HCT116 (cell line): ENCODE results near the gene CARD14. TPM values are rescaled to one million over a fixed set of nuclear protein-coding genes. Genes with fewer than 3 reads are reported as not detected.
A peak's percentile ranks its signal among the peaks of the same experiment; 100 is the strongest.

ENCODE experiments used
- ATAC-seq: fragments of 200-7000 bp; cut with Tn5 transposase; 2 replicates; pipeline ENCODE4 v1.9.1; 2020; ENCODE audit warnings: mild to moderate bottlenecking, moderate library complexity
- BruUV-seq: library from RNA; stranded (reverse); fragments of 400-500 nt; replicated peaks from 2 replicates; lab custom pipeline; 2021; lab: Mats Ljungman, UMichigan
- CTCF ChIA-PET: fragments of 300-600 bp; sonication (Branson Sonifier 250); formaldehyde crosslinking; loops from one replicate; lab custom pipeline; 2021; ENCODE audit warnings: antibody characterized with exemption; lab: Charles Lee
- POLR2A ChIA-PET: fragments of 300-600, 350-600 bp; sonication (Branson Sonifier 250); formaldehyde crosslinking; loops from one replicate; lab custom pipeline; 2021; ENCODE audit warnings: antibody characterized with exemption; lab: Charles Lee
- RAD21 ChIA-PET, 2 experiments: fragments of 300-600 bp; sonication (Branson Sonifier 250); formaldehyde crosslinking; loops; one replicate each; lab custom pipeline; 2023; ENCODE audit warnings: low total read pairs in 2 of 2; ENCODE audit not compliant: uncharacterized antibody in 2 of 2, unreplicated experiment in 2 of 2, low non-redundant PET in 1 of 2; lab: Charles Lee
- DNase-seq: peaks from one replicate; pipeline ENCODE4 v3.0.0-alpha.2; 2010; ENCODE audit warnings: low read depth, low spot score
- H2AFZ ChIP-seq: fragments of 200-600 bp; shearing (Covaris generic), sonication (generic); 2 replicates; pipeline ENCODE4 v1.6.1; 2017; ENCODE audit warnings: low read depth, mixed run types, mixed read lengths, antibody characterized with exemption, low read length; ENCODE audit not compliant: poor library complexity, severe bottlenecking
- H3K27ac ChIP-seq: 2 replicates; pipeline ENCODE4 v1.5.1; 2012; ENCODE audit warnings: low read depth, low read length
- H3K27me3 ChIP-seq: fragments of 200-600 bp; sonication (generic); 2 replicates; pipeline ENCODE4 v1.6.1; 2016; ENCODE audit warnings: mixed run types, low read length, mixed read lengths; ENCODE audit not compliant: insufficient read depth
- H3K36me3 ChIP-seq, 2 experiments: fragments of 200-500 bp in 1 of 2; fragments of 200-600 bp in 1 of 2; sonication (Bioruptor generic) in 1 of 2; sonication (generic) in 1 of 2; 2 replicates each; pipeline versions ENCODE4 v1.5.1 to v1.6.1; 2014 to 2016; ENCODE audit warnings: low read length in 2 of 2, inconsistent platforms in 1 of 2, mixed read lengths in 1 of 2, mixed run types in 1 of 2; ENCODE audit not compliant: insufficient read depth in 2 of 2, control insufficient read depth in 1 of 2
- H3K4me1 ChIP-seq, 2 experiments: fragments of 200-600 bp in 1 of 2; sonication (generic) in 1 of 2; 2 replicates each; pipeline versions ENCODE4 v1.5.1 to v1.6.1; 2012 to 2017; ENCODE audit warnings: low read length in 2 of 2, inconsistent platforms in 1 of 2, mild to moderate bottlenecking in 1 of 2, mixed read lengths in 1 of 2, mixed run types in 1 of 2, moderate library complexity in 1 of 2; ENCODE audit not compliant: insufficient read depth in 2 of 2, control insufficient read depth in 1 of 2
- H3K4me2 ChIP-seq: fragments of 200-600 bp; sonication (generic); 2 replicates; pipeline ENCODE4 v1.6.1; 2017; ENCODE audit warnings: mixed run types, low read length, mixed read lengths
- H3K4me3 ChIP-seq, 2 experiments: fragments of 200-600 bp in 1 of 2; sonication (generic) in 1 of 2; replicated peaks in 1 of 2; 2 replicates each; pipeline ENCODE4 v1.5.1; 2011 to 2016; ENCODE audit warnings: low read length in 2 of 2, control low read depth in 1 of 2, low read depth in 1 of 2, mild to moderate bottlenecking in 1 of 2, mixed read lengths in 1 of 2, mixed run types in 1 of 2
- H3K79me2 ChIP-seq: fragments of 200-600 bp; sonication (generic); 2 replicates; pipeline ENCODE4 v1.6.1; 2017; ENCODE audit warnings: mild to moderate bottlenecking, mixed run types, low read length, moderate library complexity, mixed read lengths; ENCODE audit not compliant: insufficient read depth
- H3K9ac ChIP-seq: fragments of 200-600 bp; sonication (generic); 2 replicates; pipeline ENCODE4 v1.6.1; 2016; ENCODE audit warnings: low read length, mixed read lengths
- H3K9me2 ChIP-seq: fragments of 200-600 bp; sonication (generic), shearing (Covaris generic); 2 replicates; pipeline ENCODE4 v1.6.1; 2017; ENCODE audit warnings: mixed run types, mild to moderate bottlenecking, moderate library complexity; ENCODE audit not compliant: insufficient read depth
- H3K9me3 ChIP-seq, 2 experiments: fragments of 200-500 bp in 1 of 2; fragments of 200-600 bp in 1 of 2; sonication (Bioruptor generic) in 1 of 2; sonication (generic) in 1 of 2; 2 replicates each; pipeline ENCODE4 v1.6.1; 2014 to 2017; ENCODE audit warnings: low read length in 2 of 2, mixed read lengths in 2 of 2, inconsistent platforms in 1 of 2, low read depth in 1 of 2, mild to moderate bottlenecking in 1 of 2, mixed run types in 1 of 2, moderate library complexity in 1 of 2; ENCODE audit not compliant: control insufficient read depth in 1 of 2, insufficient read depth in 1 of 2
- H4K20me1 ChIP-seq: fragments of 200-600 bp; sonication (generic), shearing (Covaris generic); 2 replicates; pipeline ENCODE4 v1.6.1; 2017; ENCODE audit warnings: mixed run types, mild to moderate bottlenecking, moderate library complexity; ENCODE audit not compliant: insufficient read depth
- ELF1 ChIP-seq: IDR thresholded peaks from 2 replicates; pipeline ENCODE4 v1.6.1; 2012; ENCODE audit warnings: low read depth, borderline replicate concordance
- EZH2 ChIP-seq: fragments of 200-600 bp; sonication (generic); IDR thresholded peaks from 2 replicates; pipeline ENCODE4 v1.6.1; 2017; ENCODE audit warnings: antibody characterized with exemption, mixed run types
- EZH2phosphoT487 ChIP-seq: fragments of 200-600 bp; IDR thresholded peaks from 2 replicates; pipeline ENCODE4 v1.6.1; 2018; ENCODE audit warnings: antibody characterized with exemption, borderline replicate concordance
- JUND ChIP-seq: IDR thresholded peaks from 2 replicates; pipeline ENCODE4 v1.6.1; 2012
- POLR2A ChIP-seq: IDR thresholded peaks from 2 replicates; pipeline ENCODE4 v1.7.0; 2011; ENCODE audit warnings: borderline replicate concordance; ENCODE audit not compliant: insufficient read depth, insufficient read length; ENCODE audit errors: extremely low read depth
- RAD21 ChIP-seq: IDR thresholded peaks from 2 replicates; pipeline ENCODE4 v1.6.1; 2012; ENCODE audit warnings: low read depth, mild to moderate bottlenecking
- ZBTB33 ChIP-seq: IDR thresholded peaks from 2 replicates; pipeline ENCODE4 v1.6.1; 2011; ENCODE audit warnings: mild to moderate bottlenecking, low read length, moderate library complexity; ENCODE audit not compliant: insufficient replicate concordance; ENCODE audit errors: extremely low read depth
- ZFX ChIP-seq: fragments of 450-650 bp; IDR thresholded peaks from 2 replicates; pipeline ENCODE4 v1.6.1; 2017
- ZNF274 ChIP-seq: fragments of 200-500 bp; sonication (Bioruptor generic); IDR thresholded peaks from 2 replicates; pipeline ENCODE4 v1.6.1; 2014; ENCODE audit warnings: mild to moderate bottlenecking, low read depth, low read length, inconsistent platforms
- intact Hi-C: fragments of 100-400 bp; cut with micrococcal nuclease; formaldehyde crosslinking; loops from 2 replicates; pipeline ENCODE4 v1.10.0; 2022
- total RNA-seq: library from RNA; stranded (reverse); gene quantifications from one replicate; pipeline ENCODE4 v1.2.1, GENCODE V29; 2021; ENCODE audit not compliant: unreplicated experiment
- TF ChIP-seq, protein P1 (sequence below): IDR thresholded peaks from 2 replicates; pipeline ENCODE4 v1.6.1; 2012

The CARD14 gene
- total RNA-seq, 1 experiment from 2014 or later, result 0.25 TPM

DNA sequence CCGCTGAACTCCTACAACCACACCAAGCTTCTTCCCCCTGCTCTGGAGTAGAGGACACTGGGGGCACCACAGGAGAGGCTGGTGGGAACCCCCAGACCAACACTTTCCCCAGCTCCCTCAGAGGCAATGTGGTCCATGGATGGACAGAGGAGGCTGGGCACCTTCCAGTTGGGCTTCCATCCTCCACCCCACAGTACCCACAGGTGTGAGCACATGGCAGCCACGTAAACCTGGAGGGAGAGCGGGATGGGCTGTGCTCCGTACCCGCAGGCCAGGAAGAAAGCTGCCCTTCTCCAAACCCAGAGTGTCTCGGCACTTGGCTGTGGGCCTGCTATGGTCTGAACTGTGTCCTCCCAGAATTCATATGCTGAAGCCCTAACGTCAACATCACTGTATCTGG lies 48.6 kb downstream of the CARD14 start (continued):
- TF ChIP-seq EZH2 (no peak), ZBTB33 (no peak), POLR2A (no peak), ZNF274 (no peak), ELF1 (no peak)
- TF ChIP-seq, protein P1, sequence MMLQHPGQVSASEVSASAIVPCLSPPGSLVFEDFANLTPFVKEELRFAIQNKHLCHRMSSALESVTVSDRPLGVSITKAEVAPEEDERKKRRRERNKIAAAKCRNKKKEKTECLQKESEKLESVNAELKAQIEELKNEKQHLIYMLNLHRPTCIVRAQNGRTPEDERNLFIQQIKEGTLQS, result no peak
- TF ChIP-seq, all 23 proteins: peak for 0

DNA sequence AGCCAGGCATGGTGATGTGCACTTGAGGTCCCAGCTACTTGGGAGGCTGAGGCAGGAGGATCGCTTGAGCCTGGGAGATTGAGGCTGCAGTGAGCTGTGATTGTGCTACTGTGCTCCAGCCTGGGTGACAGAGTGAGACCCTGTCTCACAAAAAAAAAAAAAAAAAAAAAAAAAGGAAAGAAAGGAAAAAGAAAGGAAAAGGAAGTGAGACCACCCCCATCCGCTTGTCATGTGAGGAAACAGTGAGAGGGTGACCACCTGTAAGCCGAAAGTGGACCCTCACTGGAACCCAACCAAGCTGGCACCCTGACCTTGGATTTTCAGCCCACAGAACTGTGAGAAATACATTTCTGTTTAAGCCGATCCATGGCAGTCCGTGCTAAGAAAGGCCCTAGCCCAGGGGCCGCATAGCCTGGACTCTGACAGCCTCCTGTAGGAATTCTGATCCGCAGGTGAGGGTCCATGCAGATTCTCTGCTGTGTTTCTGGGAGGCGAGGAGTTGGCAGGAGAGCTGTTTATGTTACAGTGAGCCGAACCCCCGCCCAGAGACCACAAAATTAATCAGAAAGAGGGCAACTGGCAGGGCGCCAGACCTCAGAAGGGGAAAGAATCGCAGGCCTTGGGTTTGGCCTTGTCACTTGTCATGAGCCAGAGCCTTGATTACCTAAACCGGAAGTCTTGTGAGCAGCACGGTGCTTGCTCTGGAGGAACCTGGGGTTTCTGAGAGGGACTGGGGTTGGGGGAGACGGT lies 49.4 kb downstream of the CARD14 start:
- peak; percentile 12 for DNase-seq
- H3K79me2 ChIP-seq, result peaks cover 17% of the 10 kb centered on the region
- H3K27ac ChIP-seq, result peak overlapping the region; percentile 75
- H3K36me3 ChIP-seq, result peaks cover 2 to 16% of the 10 kb centered on the region in 2 experiments; a peak in 2 of 4 replicates
- no peaks in the 10 kb centered on the region for H4K20me1 ChIP-seq
- TF ChIP-seq ZFX, result peak; percentile 65; the same call in 1 of the 2 replicates
- no peak for TF ChIP-seq RAD21
- TF ChIP-seq EZH2phosphoT487, result no peak
- no peak for TF ChIP-seq JUND
- CTCF ChIA-PET, result no interaction called here
- BruUV-seq, result TSS peak; percentile 46
- no peaks in the 10 kb centered on the region for H3K9me2 ChIP-seq
- H2AFZ ChIP-seq, result no peak overlapping the region
- peaks cover 8 to 15% of the 10 kb centered on the region in 2 experiments; a peak in 3 of 4 replicates for H3K4me1 ChIP-seq
- peak overlapping the region; percentile 98 for H3K4me2 ChIP-seq
- peak overlapping the region; percentile 93 for H3K9ac ChIP-seq
- H3K27me3 ChIP-seq, result no peaks in the 10 kb centered on the region
- RAD21 ChIA-PET, result interaction anchor here in 1 of 2 experiments (0.5 kb wide), 1 partner anchor 176 kb away, joined by 3 read pairs; no protein-coding TSS in a partner anchor
- H3K9me3 ChIP-seq, result no peaks in the 10 kb centered on the region
- H3K4me3 ChIP-seq, result peak overlapping the region; percentile 88 to 97
- peak; percentile 37 for ATAC-seq
- POLR2A ChIA-PET, result interaction anchor here (0.7 kb wide), 1 partner anchor 1996 kb away, joined by 3 read pairs; no protein-coding TSS in a partner anchor
- intact Hi-C loops, result no loop called here
